Measurements from ENCODE around the gene KCTD11. TPM values are rescaled to one million over a fixed set of nuclear protein-coding genes. Genes with fewer than 3 reads are reported as not detected.
"Not testable (repeated sequence)": the region's sequence is repeated elsewhere in the genome, so short reads cannot be mapped to it uniquely, and the experiment has no call there.

Gene KCTD11
- total RNA-seq, 1 experiment from 2014 or later = 8.5 TPM

GRCh38 chr17:7367083-7367482 is 15.1 kb downstream of the KCTD11 start:
- TF ChIP-seq, protein P1, sequence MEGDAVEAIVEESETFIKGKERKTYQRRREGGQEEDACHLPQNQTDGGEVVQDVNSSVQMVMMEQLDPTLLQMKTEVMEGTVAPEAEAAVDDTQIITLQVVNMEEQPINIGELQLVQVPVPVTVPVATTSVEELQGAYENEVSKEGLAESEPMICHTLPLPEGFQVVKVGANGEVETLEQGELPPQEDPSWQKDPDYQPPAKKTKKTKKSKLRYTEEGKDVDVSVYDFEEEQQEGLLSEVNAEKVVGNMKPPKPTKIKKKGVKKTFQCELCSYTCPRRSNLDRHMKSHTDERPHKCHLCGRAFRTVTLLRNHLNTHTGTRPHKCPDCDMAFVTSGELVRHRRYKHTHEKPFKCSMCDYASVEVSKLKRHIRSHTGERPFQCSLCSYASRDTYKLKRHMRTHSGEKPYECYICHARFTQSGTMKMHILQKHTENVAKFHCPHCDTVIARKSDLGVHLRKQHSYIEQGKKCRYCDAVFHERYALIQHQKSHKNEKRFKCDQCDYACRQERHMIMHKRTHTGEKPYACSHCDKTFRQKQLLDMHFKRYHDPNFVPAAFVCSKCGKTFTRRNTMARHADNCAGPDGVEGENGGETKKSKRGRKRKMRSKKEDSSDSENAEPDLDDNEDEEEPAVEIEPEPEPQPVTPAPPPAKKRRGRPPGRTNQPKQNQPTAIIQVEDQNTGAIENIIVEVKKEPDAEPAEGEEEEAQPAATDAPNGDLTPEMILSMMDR (IDR thresholded peaks at IDR 0.05; ENCODE audit: unreplicated experiment) = no peak
- no peaks in the 10 kb centered on the region for H3K36me3 Mint-ChIP-seq (ENCODE audit: insufficient read depth, unreplicated experiment)
- no peak overlapping the region for H3K4me3 Mint-ChIP-seq (ENCODE audit: low read depth, unreplicated experiment)
- H3K4me1 Mint-ChIP-seq (ENCODE audit: low read depth, unreplicated experiment) = no peaks in the 10 kb centered on the region
- BruUV-seq (replicated peaks) = no TSS peak
- CTCF ChIA-PET = no interaction called here
- H3K27me3 Mint-ChIP-seq (ENCODE audit: unreplicated experiment) = peaks cover 13% of the 10 kb centered on the region
- no peak overlapping the region for H3K27ac Mint-ChIP-seq (ENCODE audit: unreplicated experiment)
- no peaks in the 10 kb centered on the region for H3K9me3 Mint-ChIP-seq (ENCODE audit: low read depth, unreplicated experiment)
- DNase-seq = no peak
- intact Hi-C loops (cut with micrococcal nuclease; ENCODE audit: unreplicated experiment) = no loop called here

DNA sequence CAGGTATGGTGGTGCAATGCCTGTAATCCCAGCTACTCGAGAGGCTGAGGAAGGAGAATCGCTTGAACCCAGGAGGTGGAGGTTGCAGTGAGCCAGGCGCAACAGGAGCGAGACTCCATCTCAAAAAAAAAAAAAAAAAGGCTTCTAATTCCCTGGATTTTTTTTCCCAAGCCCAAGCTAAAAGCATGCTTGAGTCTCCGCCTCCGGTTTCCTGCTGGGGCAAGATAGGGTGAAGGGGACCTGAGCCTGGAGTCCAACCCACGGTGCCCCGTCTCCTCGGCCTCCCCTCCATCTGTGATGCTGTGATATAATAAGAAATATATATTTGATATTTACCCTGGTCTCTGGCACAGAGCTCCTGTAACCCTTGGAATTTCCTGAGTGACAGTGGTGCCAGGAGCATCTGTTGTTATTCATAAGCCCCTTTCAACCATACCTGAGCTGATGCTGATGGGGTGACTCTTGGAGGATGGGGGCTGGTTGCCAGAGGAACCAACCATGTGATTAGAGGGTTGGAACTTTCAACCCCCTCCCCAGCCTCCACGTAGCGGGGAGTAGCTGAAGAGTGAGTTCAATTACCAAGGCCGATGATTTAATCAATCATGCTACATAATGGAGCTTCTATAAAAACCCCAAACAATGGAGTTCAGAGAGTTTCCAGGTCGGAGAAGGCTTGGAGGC is 16.1 kb downstream of the KCTD11 start:
- H3K27me3 Mint-ChIP-seq (ENCODE audit: unreplicated experiment) = peaks cover 13% of the 10 kb centered on the region
- no peaks in the 10 kb centered on the region for H3K4me1 Mint-ChIP-seq (ENCODE audit: low read depth, unreplicated experiment)
- H3K9me3 Mint-ChIP-seq (ENCODE audit: low read depth, unreplicated experiment) = no peaks in the 10 kb centered on the region
- H3K36me3 Mint-ChIP-seq (ENCODE audit: insufficient read depth, unreplicated experiment) = no peaks in the 10 kb centered on the region
- TF ChIP-seq, protein P1 (IDR thresholded peaks at IDR 0.05; ENCODE audit: unreplicated experiment) = no peak
- no peak for DNase-seq
- no peak overlapping the region for H3K27ac Mint-ChIP-seq (ENCODE audit: unreplicated experiment)
- no TSS peak for BruUV-seq (replicated peaks)
- CTCF ChIA-PET = no interaction called here
- intact Hi-C loops (cut with micrococcal nuclease; ENCODE audit: unreplicated experiment) = no loop called here
- H3K4me3 Mint-ChIP-seq (ENCODE audit: low read depth, unreplicated experiment) = no peak overlapping the region

- not testable (repeated sequence) for H3K4me3 Mint-ChIP-seq (ENCODE audit: low read depth, unreplicated experiment); BruUV-seq (replicated peaks)
Measured at GRCh38 chr17:7368599-7368994, 16.6 kb downstream of the KCTD11 start.

GRCh38 chr17:7369825-7370224 is 17.9 kb downstream of the KCTD11 start:
- no peaks in the 10 kb centered on the region for H3K4me1 Mint-ChIP-seq (ENCODE audit: low read depth, unreplicated experiment)
- DNase-seq = no peak
- peaks cover 13% of the 10 kb centered on the region for H3K27me3 Mint-ChIP-seq (ENCODE audit: unreplicated experiment)
- no peak overlapping the region for H3K4me3 Mint-ChIP-seq (ENCODE audit: low read depth, unreplicated experiment)
- no peak overlapping the region for H3K27ac Mint-ChIP-seq (ENCODE audit: unreplicated experiment)
- H3K36me3 Mint-ChIP-seq (ENCODE audit: insufficient read depth, unreplicated experiment) = no peaks in the 10 kb centered on the region
- BruUV-seq (replicated peaks) = no TSS peak
- intact Hi-C loops (cut with micrococcal nuclease; ENCODE audit: unreplicated experiment) = no loop called here
- TF ChIP-seq, protein P1 (IDR thresholded peaks at IDR 0.05; ENCODE audit: unreplicated experiment) = no peak
- CTCF ChIA-PET = interaction anchor here (0.6 to 1.5 kb wide), 2 partner anchors 14 to 185 kb away, joined by 3 to 5 read pairs; no protein-coding TSS in a partner anchor
- no peaks in the 10 kb centered on the region for H3K9me3 Mint-ChIP-seq (ENCODE audit: low read depth, unreplicated experiment)

More at GRCh38 chr17:7368599-7368994, 16.6 kb downstream of the KCTD11 start:
- H3K9me3 Mint-ChIP-seq (ENCODE audit: low read depth, unreplicated experiment); DNase-seq; H3K27ac Mint-ChIP-seq (ENCODE audit: unreplicated experiment); H3K4me1 Mint-ChIP-seq (ENCODE audit: low read depth, unreplicated experiment); CTCF ChIA-PET; intact Hi-C loops (cut with micrococcal nuclease; ENCODE audit: unreplicated experiment); H3K36me3 Mint-ChIP-seq (ENCODE audit: insufficient read depth, unreplicated experiment): not testable (repeated sequence)
- peaks cover 13% of the 10 kb centered on the region for H3K27me3 Mint-ChIP-seq (ENCODE audit: unreplicated experiment)

GRCh38 chr17:7370853-7371252 is 18.9 kb downstream of the KCTD11 start:
- TF ChIP-seq, protein P1 (IDR thresholded peaks at IDR 0.05; ENCODE audit: unreplicated experiment) = no peak
- Mint-ChIP-seq H3K4me1 (ENCODE audit: low read depth, unreplicated experiment) (no peaks in the 10 kb centered on the region), H3K27me3 (ENCODE audit: unreplicated experiment) (peaks cover 13% of the 10 kb centered on the region), H3K4me3 (ENCODE audit: low read depth, unreplicated experiment) (no peak overlapping the region), H3K36me3 (ENCODE audit: insufficient read depth, unreplicated experiment) (no peaks in the 10 kb centered on the region), H3K9me3 (ENCODE audit: low read depth, unreplicated experiment) (no peaks in the 10 kb centered on the region), H3K27ac (ENCODE audit: unreplicated experiment) (no peak overlapping the region)
- CTCF ChIA-PET = interaction anchor here (1.5 kb wide), 1 partner anchor 15 kb away, joined by 5 read pairs; no protein-coding TSS in a partner anchor
- intact Hi-C loops (cut with micrococcal nuclease; ENCODE audit: unreplicated experiment) = no loop called here
- BruUV-seq (replicated peaks) = no TSS peak
- no peak for DNase-seq

Measured in Calu3 (cell line).